Esophagus squamous epithelium (tissue), 4 donors: ENCODE measurements around the gene TLCD1.

Source experiments
- POLR2A ChIP-seq, 4 donors: fragments of 450-650 bp; IDR thresholded peaks; one replicate each; pipeline ENCODE4 v1.6.1; 2017; ENCODE audit warnings: antibody characterized with exemption in 4 of 4, mild to moderate bottlenecking in 4 of 4, moderate library complexity in 3 of 4
- TF ChIP-seq, protein P1 (sequence below), 6 experiments: fragments of 450-650 bp in 4 of 6; fragments of 200-600 bp in 2 of 6; sonication (generic) in 2 of 6; IDR thresholded peaks; one replicate each; pipeline ENCODE4 v1.5.1; 2016 to 2019; ENCODE audit warnings: antibody characterized with exemption in 6 of 6, mild to moderate bottlenecking in 4 of 6, moderate library complexity in 4 of 6

DNA sequence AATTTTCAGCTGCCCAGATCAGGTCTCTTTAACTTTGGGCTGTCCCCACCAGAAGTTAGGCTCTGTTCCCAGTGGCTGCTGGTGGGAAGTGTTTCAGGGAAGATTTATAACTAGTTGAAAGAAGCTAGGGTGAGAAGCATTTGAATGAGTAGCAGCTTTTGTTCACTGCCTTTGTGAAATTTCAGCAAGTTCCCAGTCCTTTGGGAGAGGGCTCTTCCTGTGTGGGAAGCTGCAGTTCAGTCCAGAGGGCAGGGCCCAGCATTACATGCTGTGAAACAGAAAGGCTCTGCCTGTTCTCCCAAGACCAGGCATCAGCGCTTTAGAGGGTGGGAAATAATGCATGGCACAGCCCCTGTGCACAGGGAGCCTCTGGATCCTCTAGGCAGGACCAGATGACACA is 32.2 kb downstream of the TLCD1 start:
- TF ChIP-seq, protein P1, sequence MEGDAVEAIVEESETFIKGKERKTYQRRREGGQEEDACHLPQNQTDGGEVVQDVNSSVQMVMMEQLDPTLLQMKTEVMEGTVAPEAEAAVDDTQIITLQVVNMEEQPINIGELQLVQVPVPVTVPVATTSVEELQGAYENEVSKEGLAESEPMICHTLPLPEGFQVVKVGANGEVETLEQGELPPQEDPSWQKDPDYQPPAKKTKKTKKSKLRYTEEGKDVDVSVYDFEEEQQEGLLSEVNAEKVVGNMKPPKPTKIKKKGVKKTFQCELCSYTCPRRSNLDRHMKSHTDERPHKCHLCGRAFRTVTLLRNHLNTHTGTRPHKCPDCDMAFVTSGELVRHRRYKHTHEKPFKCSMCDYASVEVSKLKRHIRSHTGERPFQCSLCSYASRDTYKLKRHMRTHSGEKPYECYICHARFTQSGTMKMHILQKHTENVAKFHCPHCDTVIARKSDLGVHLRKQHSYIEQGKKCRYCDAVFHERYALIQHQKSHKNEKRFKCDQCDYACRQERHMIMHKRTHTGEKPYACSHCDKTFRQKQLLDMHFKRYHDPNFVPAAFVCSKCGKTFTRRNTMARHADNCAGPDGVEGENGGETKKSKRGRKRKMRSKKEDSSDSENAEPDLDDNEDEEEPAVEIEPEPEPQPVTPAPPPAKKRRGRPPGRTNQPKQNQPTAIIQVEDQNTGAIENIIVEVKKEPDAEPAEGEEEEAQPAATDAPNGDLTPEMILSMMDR (IDR thresholded peaks at IDR 0.05): no peak
- no peak for TF ChIP-seq POLR2A (IDR thresholded peaks at IDR 0.05)
